Osteocyte (in vitro differentiated cells): ENCODE results near the gene ZNF675. TPM values are rescaled to one million over a fixed set of nuclear protein-coding genes. Genes with fewer than 3 reads are reported as not detected.
A peak's percentile ranks its signal among the peaks of the same experiment; 100 is the strongest.
"Not testable (repeated sequence)": the region's sequence is repeated elsewhere in the genome, so short reads cannot be mapped to it uniquely, and the experiment has no call there.

Experiments used
- DNase-seq: peaks from one replicate; pipeline ENCODE4 v3.0.0; 2021; ENCODE audit warnings: mixed read lengths; ENCODE audit not compliant: unreplicated experiment; ENCODE audit errors: extremely low spot score
- H3K27ac Mint-ChIP-seq: one replicate; pipeline ENCODE4 v1.8.0; 2021; ENCODE audit warnings: mild to moderate bottlenecking, mixed read lengths; ENCODE audit not compliant: unreplicated experiment
- H3K27me3 Mint-ChIP-seq: one replicate; pipeline ENCODE4 v1.8.0; 2021; ENCODE audit warnings: mixed read lengths; ENCODE audit not compliant: unreplicated experiment
- H3K36me3 Mint-ChIP-seq: one replicate; pipeline ENCODE4 v1.8.0; 2021; ENCODE audit warnings: mixed read lengths; ENCODE audit not compliant: unreplicated experiment
- H3K4me1 Mint-ChIP-seq: one replicate; pipeline ENCODE4 v1.8.0; 2021; ENCODE audit warnings: mixed read lengths; ENCODE audit not compliant: unreplicated experiment
- H3K4me3 Mint-ChIP-seq: one replicate; pipeline ENCODE4 v1.8.0; 2021; ENCODE audit warnings: mild to moderate bottlenecking, moderate library complexity, mixed read lengths; ENCODE audit not compliant: unreplicated experiment
- H3K9me3 Mint-ChIP-seq: one replicate; pipeline ENCODE4 v1.8.0; 2021; ENCODE audit warnings: mixed read lengths; ENCODE audit not compliant: unreplicated experiment
- CTCF ChIP-seq: fragments of 200-600 bp; sonication (generic); IDR thresholded peaks from 2 replicates; pipeline ENCODE4 v1.5.0; 2021; ENCODE audit warnings: antibody characterized with exemption, mild to moderate bottlenecking, moderate library complexity
- long read RNA-seq: library from polyadenylated mRNA; unstranded; transcript quantifications from one replicate; pipeline ENCODE4 v2.0.0, GENCODE V29; 2021
- total RNA-seq: library from RNA; stranded (reverse); gene quantifications from 2 replicates; pipeline ENCODE4 v1.2.1, GENCODE V29; 2021

ZNF675 gene
- total RNA-seq, result 8.2 and 8.6 TPM in 2 replicates
- long read RNA-seq, transcript ZNF675-201 (4 exons, 2,301 nt), result major isoform, 35 of 37 reads
- long read RNA-seq, partial matches to known transcripts, result 0 of 37 reads
- long read RNA-seq, other reads (novel, unspliced or antisense), result 2 of 37 reads

GRCh38 chr19:23686621-23687423, at the start of gene ZNF675:
TSS of gene ZNF675 (minus strand) at chr19:23687212. CDS start at chr19:23687033, 179 bp downstream.
- Mint-ChIP-seq H3K4me3 (peak within 1 kb of the TSS; percentile 99), H3K27me3 (no peaks in the 10 kb centered on the region), H3K9me3 (no peaks in the 10 kb centered on the region), H3K36me3 (peaks cover 6% of the 10 kb centered on the region), H3K27ac (peak within 1 kb of the TSS; percentile 99), H3K4me1 (peaks cover 13% of the 10 kb centered on the region)
- DNase-seq, result peak; percentile 96
- peak; percentile 13 for TF ChIP-seq CTCF

DNA sequence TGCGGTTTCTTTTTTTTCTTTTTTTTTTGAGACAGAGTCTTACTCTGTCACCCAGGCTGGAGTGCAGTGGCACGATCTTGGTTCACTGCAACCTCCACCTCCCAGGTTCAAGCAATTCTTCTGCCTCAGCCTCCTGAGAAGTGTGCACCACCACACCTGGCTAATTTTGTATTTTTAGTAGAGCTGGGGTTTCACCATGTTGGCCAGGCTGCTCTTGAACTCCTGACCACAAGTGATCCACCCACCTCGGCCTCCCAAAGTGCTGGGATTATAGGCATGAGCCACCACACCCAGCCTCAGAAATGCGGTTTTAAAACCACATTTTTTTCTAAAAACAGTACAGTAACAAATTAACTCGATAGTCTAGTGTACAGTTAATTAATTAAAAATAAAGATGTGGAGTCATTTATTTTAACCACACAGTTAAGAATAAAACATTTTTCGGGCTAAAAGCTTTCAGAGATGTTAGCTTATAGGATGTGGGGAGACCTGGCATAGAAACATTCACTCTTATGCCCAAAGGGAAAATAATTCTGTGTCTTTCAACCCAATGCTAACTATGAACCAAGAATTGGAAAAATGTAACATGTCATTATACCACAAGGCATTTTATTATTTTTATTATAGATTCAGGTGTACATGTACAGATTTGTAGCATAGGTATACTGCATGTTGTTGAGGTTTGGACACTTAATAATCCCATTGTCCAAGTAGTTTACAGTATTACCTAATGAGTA, 43.9 kb upstream of the ZNF675 start:
- not testable (repeated sequence) for H3K4me3 Mint-ChIP-seq, H3K36me3 Mint-ChIP-seq, H3K4me1 Mint-ChIP-seq, H3K27me3 Mint-ChIP-seq, H3K27ac Mint-ChIP-seq, DNase-seq
- H3K9me3 Mint-ChIP-seq, result peaks cover 21% of the 10 kb centered on the region

GRCh38 chr19:23724161-23724560, 37.1 kb upstream of the ZNF675 start:
- H3K4me3 Mint-ChIP-seq, result not testable (repeated sequence)

DNA sequence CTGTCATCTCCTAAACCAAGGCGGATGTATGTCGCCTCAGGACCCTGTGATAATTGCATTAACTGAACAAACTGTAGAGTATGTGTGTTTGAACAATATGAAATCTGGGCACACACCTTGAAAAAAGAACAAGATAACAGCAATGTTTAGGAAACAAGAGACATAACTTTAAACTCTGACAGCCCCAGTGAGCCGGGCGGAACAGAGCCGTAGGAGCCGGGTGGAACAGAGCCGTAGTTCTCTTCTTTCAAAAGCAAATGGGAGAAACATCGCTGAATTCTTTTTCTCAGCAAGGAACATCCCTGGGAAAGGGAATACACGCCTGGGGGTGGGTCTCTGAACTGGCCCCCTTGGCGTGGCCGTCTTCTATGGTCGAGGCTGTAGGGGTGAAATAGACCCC, 31.8 kb upstream of the ZNF675 start:
- H3K4me3 Mint-ChIP-seq, result no peak overlapping the region
- peaks cover 3% of the 10 kb centered on the region for H3K27me3 Mint-ChIP-seq
- peaks cover 15% of the 10 kb centered on the region for H3K9me3 Mint-ChIP-seq
- no peaks in the 10 kb centered on the region for H3K36me3 Mint-ChIP-seq
- no peak overlapping the region for H3K27ac Mint-ChIP-seq
- no peak for DNase-seq
- no peaks in the 10 kb centered on the region for H3K4me1 Mint-ChIP-seq
- TF ChIP-seq CTCF, result no peak

More at GRCh38 chr19:23724161-23724560, 37.1 kb upstream of the ZNF675 start:
- not testable (repeated sequence) for DNase-seq, H3K27ac Mint-ChIP-seq, H3K27me3 Mint-ChIP-seq, H3K4me1 Mint-ChIP-seq, H3K36me3 Mint-ChIP-seq
- H3K9me3 Mint-ChIP-seq, result peaks cover 19% of the 10 kb centered on the region

- no peak for TF ChIP-seq CTCF
- peaks cover 10% of the 10 kb centered on the region for H3K9me3 Mint-ChIP-seq
- H3K36me3 Mint-ChIP-seq, result no peaks in the 10 kb centered on the region
These were observed 29.8 kb upstream of the ZNF675 start for GRCh38 chr19:23716792-23717191.

DNA sequence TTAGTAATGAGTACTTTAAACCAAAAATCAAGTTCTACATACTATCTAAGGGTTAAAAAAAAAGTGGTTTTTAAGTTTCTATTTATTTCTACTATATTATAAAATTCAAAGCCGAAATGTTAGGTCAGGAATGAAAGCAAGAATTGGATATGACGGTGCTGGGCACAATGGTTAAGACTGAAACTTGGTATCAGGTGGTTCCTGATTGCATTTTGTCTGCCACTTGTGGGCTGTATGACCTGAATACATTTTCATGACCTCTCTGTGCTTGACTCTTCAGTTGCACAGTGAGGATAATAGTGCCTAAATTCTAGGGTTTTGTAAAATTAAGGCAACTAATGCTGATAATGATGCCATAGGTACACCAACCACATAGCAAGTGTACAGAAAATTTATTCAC, 22.3 kb upstream of the ZNF675 start:
- Mint-ChIP-seq H3K9me3 (peaks cover 9% of the 10 kb centered on the region), H3K4me1 (no peaks in the 10 kb centered on the region), H3K27ac (no peak overlapping the region), H3K4me3 (no peak overlapping the region), H3K36me3 (no peaks in the 10 kb centered on the region), H3K27me3 (no peaks in the 10 kb centered on the region)
- TF ChIP-seq CTCF, result no peak
- no peak for DNase-seq

More at GRCh38 chr19:23716792-23717191, 29.8 kb upstream of the ZNF675 start:
- DNase-seq, result no peak
- H3K4me1 Mint-ChIP-seq, result no peaks in the 10 kb centered on the region
- no peak overlapping the region for H3K27ac Mint-ChIP-seq
- peaks cover 3% of the 10 kb centered on the region for H3K27me3 Mint-ChIP-seq
- H3K4me3 Mint-ChIP-seq, result no peak overlapping the region
